Measurements from ENCODE around the gene DSEL.
A peak's percentile ranks its signal among the peaks of the same experiment; 100 is the strongest.

Gene DSEL

DNA sequence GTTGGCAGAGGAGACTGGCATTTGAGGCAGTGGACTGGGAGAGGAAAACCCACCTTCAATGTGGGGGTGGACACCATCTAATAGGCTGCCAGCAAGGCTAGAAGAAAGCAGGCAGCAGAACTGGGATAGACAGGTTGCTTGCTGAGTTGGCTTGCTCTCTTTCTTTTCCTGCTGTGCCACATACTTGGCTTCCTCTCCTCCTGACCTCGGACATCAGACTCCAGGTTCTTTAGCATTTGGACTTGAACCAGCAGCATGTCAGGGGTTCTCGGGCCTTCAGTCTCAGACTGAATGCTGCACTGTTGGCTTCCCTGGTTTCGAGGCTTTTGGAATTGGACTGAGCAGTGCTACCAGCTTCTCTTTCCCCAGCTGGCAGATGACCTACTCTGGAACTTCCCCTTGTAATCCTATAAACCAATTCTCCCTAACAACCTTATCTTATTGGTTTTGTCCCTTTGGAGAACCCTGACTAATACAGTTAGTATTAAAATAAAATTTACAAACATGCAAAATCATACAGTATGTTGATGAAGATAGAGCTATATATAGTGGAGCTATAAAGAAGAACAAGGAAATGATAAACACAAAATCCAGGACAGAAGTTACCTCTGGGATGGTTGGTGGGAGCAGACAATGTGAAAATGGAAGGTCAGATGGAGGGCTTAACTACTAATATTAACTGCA, 15.9 kb downstream of the DSEL start:
- no peak for DNase-seq

DNA sequence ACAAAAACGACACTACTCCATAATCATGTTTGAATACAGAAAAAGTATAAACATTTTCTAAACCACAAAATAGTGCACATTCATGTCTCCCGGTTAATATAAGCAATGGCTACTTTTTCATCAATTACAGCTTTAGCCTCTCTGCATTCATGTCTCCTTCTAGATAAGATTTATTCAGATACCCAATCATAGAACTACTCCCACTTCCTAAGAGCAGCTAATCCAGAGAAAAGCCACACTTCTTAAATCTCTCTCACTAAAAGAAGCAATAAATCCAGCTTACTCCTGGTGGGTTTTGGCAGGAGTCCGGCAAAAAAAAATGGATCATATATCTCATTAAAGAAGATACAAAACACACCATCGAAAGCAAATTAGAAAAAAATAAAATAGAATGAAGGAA, 20.1 kb downstream of the DSEL start:
- DNase-seq, result no peak

GRCh38 chr18:67486534-67486933, 30.0 kb downstream of the DSEL start:
- DNase-seq, result no peak

- no peak for DNase-seq
These were observed 30.9 kb downstream of the DSEL start for GRCh38 chr18:67485655-67486054.

- no peak for DNase-seq
These were observed 32.1 kb downstream of the DSEL start for GRCh38 chr18:67484458-67484857.

DNA sequence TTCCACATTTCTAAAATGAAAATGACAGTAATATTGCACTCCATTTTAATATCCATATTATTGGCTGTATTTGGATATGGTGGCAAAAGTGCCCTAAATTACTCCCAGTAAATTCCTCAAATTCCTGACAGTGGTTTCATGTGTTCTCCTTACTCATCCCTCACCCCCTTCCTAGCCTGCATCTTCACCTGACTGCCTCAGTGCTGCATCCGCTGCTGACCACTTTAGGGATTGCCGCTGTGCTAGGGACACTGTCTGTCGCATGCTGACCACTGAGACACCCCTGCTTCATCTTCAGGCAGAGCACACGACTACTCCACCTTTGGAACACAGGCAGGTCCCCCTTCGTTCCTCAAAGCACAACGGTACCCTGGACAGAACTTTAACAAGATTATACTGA, 32.6 kb downstream of the DSEL start:
- DNase-seq, result no peak

- DNase-seq, result no peak
These were observed 33.3 kb downstream of the DSEL start for GRCh38 chr18:67483237-67483636.

DNA sequence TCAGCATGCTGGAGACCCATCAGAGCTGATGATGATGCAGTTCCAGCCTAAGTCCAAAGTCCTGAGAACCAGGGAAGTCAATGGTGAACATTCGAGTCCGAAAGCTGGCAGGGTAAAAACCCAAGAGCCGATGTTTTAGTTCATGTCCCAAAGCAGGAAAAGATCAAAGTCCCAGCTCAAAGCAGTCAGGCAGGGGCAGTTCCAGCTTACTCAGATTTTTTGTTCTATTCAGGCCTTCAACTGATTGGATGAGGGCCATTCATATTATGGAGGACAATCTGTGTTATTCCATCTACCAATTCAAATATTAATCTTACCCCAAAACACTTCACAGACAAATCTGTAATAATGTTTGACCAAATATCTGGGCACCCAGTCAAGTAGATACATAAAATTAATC, 38.3 kb downstream of the DSEL start:
- DNase-seq, result no peak

- no peak for DNase-seq
These were observed 39.0 kb downstream of the DSEL start for GRCh38 chr18:67477522-67477921.

DNA sequence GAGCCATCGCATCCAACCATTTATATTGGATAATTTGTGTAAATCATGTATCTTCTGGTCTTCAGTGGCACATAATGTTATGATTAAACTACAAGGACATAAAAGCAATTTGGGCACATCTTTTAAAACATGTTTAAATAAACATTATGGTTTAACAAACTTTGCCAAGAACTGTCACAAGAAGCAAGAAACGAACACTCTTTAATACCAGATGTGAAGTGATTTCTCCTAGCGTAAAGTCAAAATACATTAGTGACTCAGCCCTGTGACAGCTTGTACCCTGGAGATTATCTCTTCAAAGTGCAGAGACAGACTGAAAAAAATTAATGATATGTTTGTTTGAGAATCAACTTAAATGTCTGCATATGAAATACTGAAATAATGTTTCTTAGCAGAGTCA, 39.9 kb downstream of the DSEL start:
- peak; percentile 46 for DNase-seq

- peak; percentile 12 for DNase-seq
These were observed 40.8 kb downstream of the DSEL start for GRCh38 chr18:67475673-67476072.

DNA sequence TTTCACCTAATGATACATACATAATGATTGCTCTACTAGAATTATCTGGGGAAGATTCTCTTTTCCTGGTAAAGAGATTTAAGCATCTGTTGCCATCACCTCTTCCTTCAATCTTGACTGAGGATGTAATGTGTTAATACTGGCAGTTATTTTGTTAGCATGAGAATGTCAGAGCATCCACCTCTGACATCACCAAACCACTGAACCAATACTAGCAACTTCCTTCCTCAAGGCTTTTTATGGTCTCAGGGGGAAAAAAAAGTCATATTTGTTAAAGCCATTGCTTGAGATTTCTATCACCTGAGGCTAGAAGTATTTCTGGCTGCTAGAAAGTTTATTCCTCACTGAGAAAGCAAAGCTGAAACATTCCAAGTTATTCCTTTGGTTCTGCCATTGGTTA, 48.5 kb downstream of the DSEL start:
- DNase-seq, result no peak

DNA sequence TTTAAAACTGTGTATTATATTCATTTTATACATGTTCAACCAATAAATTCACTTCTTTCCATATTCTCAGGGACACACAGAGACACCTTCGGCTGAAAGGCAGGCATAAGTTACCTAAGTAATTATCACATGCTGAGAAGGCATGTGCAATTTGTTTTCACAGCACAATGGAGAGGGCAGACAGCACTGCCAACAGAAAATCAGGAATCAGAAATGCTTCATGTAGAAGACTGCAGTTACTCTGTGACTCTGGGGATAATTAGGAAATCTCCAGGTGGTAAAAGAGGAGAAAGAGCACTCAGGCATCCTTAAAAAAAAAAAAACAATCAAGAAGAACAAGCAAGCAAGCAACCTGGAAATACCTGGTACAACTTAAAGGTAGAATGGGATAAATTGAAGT, 49.3 kb downstream of the DSEL start:
- DNase-seq, result no peak

DNA sequence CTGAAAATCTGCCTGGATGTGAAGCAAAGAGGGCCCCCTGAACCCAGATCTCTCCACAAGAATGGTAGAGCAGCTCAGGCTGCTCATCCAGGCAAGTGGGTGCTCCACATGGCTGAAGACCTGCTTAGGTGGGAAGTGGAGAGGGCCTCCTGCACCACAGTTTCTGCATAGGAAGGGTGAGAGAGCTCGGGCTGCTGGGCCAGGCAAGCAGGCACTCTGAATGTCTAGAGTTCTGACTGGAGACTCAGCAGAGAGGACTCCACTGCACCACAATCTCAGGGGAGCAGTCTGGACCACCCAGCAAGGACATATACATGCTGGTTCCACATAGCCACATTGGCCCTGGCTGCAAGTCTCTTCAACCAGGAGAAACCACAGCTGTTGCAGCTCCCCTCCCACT, 52.0 kb downstream of the DSEL start:
- no peak for DNase-seq

GRCh38 chr18:67463829-67464228, 52.7 kb downstream of the DSEL start:
- no peak for DNase-seq

DNA sequence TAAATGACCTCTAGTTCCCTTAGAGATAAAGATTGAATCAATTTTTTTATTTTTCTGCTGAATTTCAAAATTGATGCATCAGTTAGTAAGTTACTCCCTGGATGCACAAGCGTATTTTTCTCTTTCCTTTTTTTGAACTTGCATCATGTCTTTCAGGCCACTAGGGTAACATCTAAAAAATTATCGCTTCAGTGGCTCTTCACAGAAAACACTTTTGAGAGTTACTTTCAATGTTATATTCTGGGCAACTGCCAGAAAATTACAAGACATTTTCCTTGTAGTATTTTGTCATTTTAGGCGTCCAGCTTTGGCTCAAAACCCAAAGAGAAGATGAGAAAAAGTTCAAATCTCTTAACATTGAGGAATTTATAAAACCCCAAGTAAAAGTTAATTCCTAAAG, 59.8 kb downstream of the DSEL start:
- no peak for DNase-seq

Measured in fibroblast of skin of right biceps (primary cell).